ENCODE data around the gene ANKRD2. TPM values are rescaled to one million over a fixed set of nuclear protein-coding genes. Genes with fewer than 3 reads are reported as not detected.

The ANKRD2 gene
- total and polyA plus RNA-seq, 7 donors, result 254 to 5,473 (median 2,026) TPM

DNA sequence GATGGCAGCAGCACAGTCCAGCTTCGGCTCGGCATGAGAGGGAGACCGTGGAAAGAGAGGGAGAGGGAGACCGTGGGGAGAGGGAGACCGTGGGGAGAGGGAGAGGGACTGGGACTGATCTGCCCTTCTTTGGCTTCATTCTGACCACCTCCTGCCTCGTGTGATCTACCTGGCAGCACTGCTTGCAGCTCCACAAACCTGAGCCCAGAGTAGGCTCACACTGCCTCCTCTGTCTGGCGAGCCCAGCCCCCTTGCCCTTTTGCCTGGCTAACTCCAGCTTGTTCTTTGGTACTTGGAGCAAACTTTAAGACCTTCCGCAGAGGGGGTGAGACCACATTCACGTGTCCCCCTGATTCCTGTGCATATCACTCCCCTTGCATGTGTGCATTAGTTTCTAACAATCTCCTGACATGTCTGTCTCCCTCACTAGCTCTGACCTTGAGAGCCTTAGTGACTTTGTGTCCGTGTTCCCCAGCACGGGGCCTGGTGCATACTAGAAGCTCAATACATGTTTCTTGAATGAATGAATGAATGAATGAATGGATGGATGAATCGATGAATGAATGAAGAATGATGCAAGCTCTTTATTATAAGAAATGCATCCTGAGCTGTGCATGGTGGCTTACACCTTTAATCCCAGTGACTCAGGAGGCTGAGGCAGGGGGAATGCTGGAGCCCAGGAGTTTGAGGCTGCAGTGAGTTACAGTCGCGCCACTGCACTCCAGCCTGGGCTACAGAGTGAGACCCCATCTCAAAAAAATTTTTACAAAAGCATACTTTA lies 42.7 kb upstream of the ANKRD2 start:
- ATAC-seq, result no peak
- no peak for DNase-seq
- 78 to 90% (median 80%) methylated on average over 9 to 13 of the region's 14 CpGs for WGBS, 3 donors

DNA sequence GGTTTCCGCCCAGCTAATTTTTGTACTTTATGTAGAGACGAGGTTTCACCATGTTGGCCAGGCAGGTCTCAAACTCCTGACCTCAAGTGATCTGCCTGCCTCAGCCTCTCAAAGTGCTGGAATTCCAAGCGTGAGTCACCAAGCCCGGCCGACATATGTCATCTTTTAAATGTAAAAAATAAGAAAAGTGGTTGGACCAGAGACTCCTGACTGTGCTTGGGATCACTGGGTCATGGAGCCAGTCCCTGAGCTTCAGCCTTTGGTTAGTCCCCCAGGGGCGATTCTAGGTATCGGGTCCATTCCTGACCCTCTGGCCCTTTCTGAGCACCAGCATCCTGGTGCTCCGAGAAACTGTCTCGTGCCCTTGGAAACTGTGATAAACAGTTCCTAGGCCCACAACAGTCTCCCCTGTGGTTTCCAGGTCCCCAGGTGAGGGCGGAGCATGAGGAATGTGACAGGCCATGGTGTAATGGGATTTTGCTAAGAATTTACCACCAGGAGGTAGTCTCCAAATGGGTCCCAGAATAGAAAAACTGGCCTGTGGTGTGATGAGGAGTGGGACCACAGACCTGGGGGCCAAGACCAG lies 41.1 kb upstream of the ANKRD2 start:
- Histone ChIP-seq H3K9me3 (no peaks in the 10 kb centered on the region), H3K4me1 (peaks cover 4% of the 10 kb centered on the region), H3K36me3 (ENCODE audit: insufficient read depth in 1 of 2, low read depth in 1 of 2) (no peaks in the 10 kb centered on the region), H3K27ac (no peak overlapping the region), H3K4me3 (no peak overlapping the region), H3K27me3 (ENCODE audit: insufficient read depth in 3 of 3, low read length in 2 of 3) (no peaks in the 10 kb centered on the region)
- intact Hi-C loops (cut with DNase I), result no loop called here
- no peak for TF ChIP-seq CTCF (IDR thresholded peaks at IDR 0.05)
- WGBS, 3 donors, result 86 to 94% (median 92%) methylated on average over 10 of the region's 10 CpGs
- ATAC-seq (no peak), DNase-seq (no peak)

More for the DNA sequence above, 42.7 kb upstream of the ANKRD2 start:
- Histone ChIP-seq H3K27ac (no peak overlapping the region), H3K27me3 (ENCODE audit: insufficient read depth in 3 of 3, low read length in 2 of 3) (no peaks in the 10 kb centered on the region), H3K4me3 (no peak overlapping the region), H3K36me3 (ENCODE audit: insufficient read depth in 1 of 2, low read depth in 1 of 2) (no peaks in the 10 kb centered on the region), H3K9me3 (no peaks in the 10 kb centered on the region), H3K4me1 (peaks cover 7% of the 10 kb centered on the region)
- intact Hi-C loops (cut with DNase I), result no loop called here
- no peak for TF ChIP-seq CTCF (IDR thresholded peaks at IDR 0.05)

DNA sequence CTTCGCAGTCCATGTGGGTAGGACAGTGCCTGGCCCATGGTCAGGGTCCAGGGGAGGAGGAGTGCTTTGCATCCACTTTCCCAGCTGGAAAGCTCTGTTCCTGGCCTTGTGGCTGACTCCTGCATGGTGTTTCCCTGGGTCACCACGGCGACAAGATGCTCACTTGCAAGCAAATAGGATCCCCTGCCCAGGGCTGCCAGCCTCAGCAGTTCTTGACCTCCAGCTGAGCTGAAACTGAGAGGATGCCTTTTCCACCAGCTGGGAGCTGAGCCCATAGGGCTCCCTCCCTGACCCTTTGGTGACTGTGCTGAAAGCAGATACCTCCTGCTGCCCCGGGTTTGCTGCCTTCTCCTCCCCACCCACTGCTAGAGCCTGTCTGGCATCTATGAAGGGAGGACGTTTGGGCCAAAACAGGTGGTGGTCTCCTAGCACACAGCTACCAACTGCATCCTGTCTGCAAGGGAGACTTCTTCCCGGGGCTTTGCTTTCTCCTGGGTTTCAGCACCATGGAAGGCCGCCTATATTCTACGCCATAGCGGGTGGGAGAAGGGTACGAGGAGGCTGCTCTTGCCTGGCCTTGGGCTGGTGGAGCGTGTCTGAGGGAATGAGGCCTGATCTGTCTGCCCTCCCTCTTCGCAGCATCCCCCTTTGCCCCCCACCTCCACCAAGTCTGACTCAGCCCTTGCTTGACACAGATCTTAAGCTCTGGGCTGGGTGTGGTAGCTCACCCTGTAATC lies 39.5 kb upstream of the ANKRD2 start:
- Histone ChIP-seq H3K4me1 (peaks cover 4% of the 10 kb centered on the region), H3K9me3 (no peaks in the 10 kb centered on the region), H3K27me3 (ENCODE audit: insufficient read depth in 3 of 3, low read length in 2 of 3) (no peaks in the 10 kb centered on the region), H3K27ac (no peak overlapping the region), H3K4me3 (no peak overlapping the region), H3K36me3 (ENCODE audit: insufficient read depth in 1 of 2, low read depth in 1 of 2) (no peaks in the 10 kb centered on the region)
- DNase-seq (peak in 1 of 2 donors; percentile 76), ATAC-seq (peak; percentile 69 to 90 (median 80))
- WGBS, 3 donors, result 44 to 60% (median 59%) methylated on average over 12 of the region's 12 CpGs
- TF ChIP-seq CTCF (IDR thresholded peaks at IDR 0.05), result no peak
- intact Hi-C loops (cut with DNase I), result no loop called here

GRCh38 chr10:97533888-97534287 lies 38.7 kb upstream of the ANKRD2 start:
- Histone ChIP-seq H3K27me3 (ENCODE audit: insufficient read depth in 3 of 3, low read length in 2 of 3) (no peaks in the 10 kb centered on the region), H3K27ac (no peak overlapping the region), H3K9me3 (no peaks in the 10 kb centered on the region), H3K4me1 (peaks cover 4% of the 10 kb centered on the region), H3K36me3 (ENCODE audit: insufficient read depth in 1 of 2, low read depth in 1 of 2) (no peaks in the 10 kb centered on the region), H3K4me3 (no peak overlapping the region)
- 74 to 86% (median 76%) methylated on average over 6 of the region's 6 CpGs for WGBS, 3 donors
- DNase-seq (no peak), ATAC-seq (peak in 1 of 4 donors; percentile 1)
- intact Hi-C loops (cut with DNase I), result no loop called here
- TF ChIP-seq CTCF (IDR thresholded peaks at IDR 0.05), result no peak
